Endothelial cell of hepatic sinusoid (primary cell): ENCODE measurements around the gene PYGB.
"Not testable (repeated sequence)": the region's sequence is repeated elsewhere in the genome, so short reads cannot be mapped to it uniquely, and the experiment has no call there.

ENCODE experiments used
- in situ Hi-C: cut with HindIII; loops from 2 replicates; pipeline ENCODE4 v1.10.0; 2017; ENCODE audit warnings: low sequenced_read_pairs

PYGB gene

GRCh38 chr20:25227317-25227831 lies 20.5 kb upstream of the PYGB start:
- in situ Hi-C loops, result no loop called here

GRCh38 chr20:25229486-25230165 lies 18.3 kb upstream of the PYGB start:
- in situ Hi-C loops, result no loop called here

GRCh38 chr20:25230166-25230831 lies 17.6 kb upstream of the PYGB start:
- in situ Hi-C loops, result no loop called here

GRCh38 chr20:25233016-25233772 lies 14.7 kb upstream of the PYGB start:
- in situ Hi-C loops, result no loop called here

GRCh38 chr20:25234009-25234849 lies 13.7 kb upstream of the PYGB start:
- in situ Hi-C loops, result not testable (repeated sequence)

GRCh38 chr20:25236450-25237304 lies 11.2 kb upstream of the PYGB start:
- in situ Hi-C loops, result no loop called here

GRCh38 chr20:25237610-25238318 lies 10.1 kb upstream of the PYGB start:
- in situ Hi-C loops, result no loop called here

- in situ Hi-C loops, result no loop called here
Observed at GRCh38 chr20:25238319-25239037, 9.4 kb upstream of the PYGB start.

GRCh38 chr20:25239387-25240370 lies 8.2 kb upstream of the PYGB start:
- in situ Hi-C loops, result no loop called here

GRCh38 chr20:25240851-25241658 lies 6.8 kb upstream of the PYGB start:
- in situ Hi-C loops, result not testable (repeated sequence)

GRCh38 chr20:25241659-25241955 lies 6.3 kb upstream of the PYGB start:
- in situ Hi-C loops, result not testable (repeated sequence)

- in situ Hi-C loops, result no loop called here
Observed at GRCh38 chr20:25242231-25242630, 5.7 kb upstream of the PYGB start.

- in situ Hi-C loops, result no loop called here
Observed at GRCh38 chr20:25243416-25243979, 4.4 kb upstream of the PYGB start.

- in situ Hi-C loops, result no loop called here
Observed at GRCh38 chr20:25244976-25245375, 2.9 kb upstream of the PYGB start.

GRCh38 chr20:25245461-25245860 lies 2.4 kb upstream of the PYGB start:
- in situ Hi-C loops, result no loop called here

GRCh38 chr20:25246182-25246999 lies 1.5 kb upstream of the PYGB start:
- in situ Hi-C loops, result no loop called here
